ENCODE measurements around the gene EPS15.

DNA sequence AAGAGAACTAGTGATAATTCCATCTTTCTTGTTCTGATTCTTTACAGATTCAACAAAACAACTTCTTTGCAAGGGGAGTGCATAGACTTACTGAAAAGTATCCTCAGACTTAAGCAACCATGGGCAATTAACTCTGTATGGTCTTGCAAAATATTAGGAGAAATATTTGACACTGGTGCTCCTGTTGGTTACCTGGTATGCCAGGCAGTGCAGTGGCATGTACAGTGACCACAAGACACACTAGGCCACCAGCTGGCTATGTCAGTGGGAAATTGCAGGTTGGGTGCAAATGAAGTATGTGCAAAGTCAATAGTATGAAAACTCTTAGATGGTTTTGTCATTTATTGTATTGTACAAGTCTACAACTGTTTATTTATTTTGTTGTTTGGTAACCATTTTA is 34.5 kb downstream of the EPS15 start:
- TF ChIP-seq KAT7 (CRISPR knock-in tag; IDR thresholded peaks at IDR 0.05; ENCODE audit: borderline replicate concordance) (no peak), NFRKB (IDR thresholded peaks at IDR 0.05; ENCODE audit: low read depth) (no peak)

Data from K562 (cell line).